Activated naive CD8-positive, alpha-beta T cell treated with anti-CD3 and anti-CD28 coated beads, Interleukin-2, amount 10 ng/mL, durations not matched to agents 7 days and 5 days (primary cell): ENCODE results near the gene LGR4. TPM values are rescaled to one million over a fixed set of nuclear protein-coding genes. Genes with fewer than 3 reads are reported as not detected.

Experiments
- ATAC-seq: fragments of 150-1000 bp; cut with Tn5 transposase; one replicate; pipeline ENCODE4 v1.10.0; 2021; ENCODE audit warnings: low read depth, moderate library complexity
- POLR2A ChIA-PET: fragments of 350-600 bp; sonication (Branson Sonifier 250); formaldehyde crosslinking; loops from one replicate; lab custom pipeline; 2021; ENCODE audit warnings: antibody characterized with exemption; lab: Charles Lee
- DNase-seq: peaks from one replicate; pipeline ENCODE4 v3.0.0; 2021
- H3K27ac Mint-ChIP-seq: one replicate; pipeline ENCODE4 v1.8.0; 2022; ENCODE audit warnings: mild to moderate bottlenecking, mixed read lengths
- H3K27me3 Mint-ChIP-seq: one replicate; pipeline ENCODE4 v1.8.0; 2022; ENCODE audit warnings: mild to moderate bottlenecking, moderate library complexity, mixed read lengths
- H3K36me3 Mint-ChIP-seq: one replicate; pipeline ENCODE4 v1.8.0; 2021; ENCODE audit warnings: mild to moderate bottlenecking, mixed read lengths
- H3K4me1 Mint-ChIP-seq: one replicate; pipeline ENCODE4 v1.8.0; 2021; ENCODE audit warnings: mixed read lengths
- H3K4me3 Mint-ChIP-seq: one replicate; pipeline ENCODE4 v1.8.0; 2022; ENCODE audit warnings: mild to moderate bottlenecking, moderate library complexity, mixed read lengths
- H3K9me3 Mint-ChIP-seq: one replicate; pipeline ENCODE4 v1.8.0; 2021; ENCODE audit warnings: mixed read lengths
- total RNA-seq, 2 experiments: library from RNA; stranded (reverse); gene quantifications; one replicate each; pipeline ENCODE4 v1.2.3, GENCODE V29; 2021

Gene LGR4
- total RNA-seq, 2 experiments from 2014 or later = 0.11 to 0.22 TPM

DNA sequence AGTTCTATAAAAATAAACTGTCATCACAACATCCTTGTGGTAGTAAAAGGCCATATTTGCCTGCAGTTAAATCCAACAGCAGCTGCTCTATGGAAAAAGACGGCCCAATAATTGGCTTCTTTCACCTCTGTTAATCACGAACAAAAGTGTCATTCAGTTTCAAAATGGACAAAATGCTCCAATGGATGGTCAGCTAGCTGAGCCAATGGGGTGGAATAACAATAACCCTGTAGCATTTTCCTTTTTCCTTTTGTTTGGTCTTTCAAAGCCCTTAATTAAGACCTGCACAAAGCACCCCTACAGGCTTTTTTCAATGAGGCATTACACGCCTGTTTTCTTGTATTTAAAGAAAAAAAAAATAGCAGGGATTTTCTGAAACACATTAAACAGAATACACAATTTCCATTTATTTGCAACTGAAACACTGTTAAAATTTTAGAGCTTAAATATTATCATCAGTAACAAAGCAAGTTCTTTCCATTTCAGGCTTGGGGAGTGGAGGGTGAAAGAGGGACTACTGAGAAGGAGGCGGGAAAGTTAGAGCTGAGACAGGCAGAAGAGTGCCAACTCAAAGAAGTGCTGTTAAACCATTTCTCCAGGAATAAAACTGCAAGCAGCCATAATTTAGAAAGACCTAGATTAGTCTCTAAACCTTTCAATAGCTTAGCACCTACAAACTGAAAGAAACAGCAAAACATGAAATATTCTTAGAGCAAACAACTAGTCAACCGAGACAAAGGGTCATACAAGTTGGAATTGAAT lies 28.7 kb downstream of the LGR4 start:
- peaks cover 6% of the 10 kb centered on the region for H3K27me3 Mint-ChIP-seq
- ATAC-seq (no peak), DNase-seq (no peak)
- no peaks in the 10 kb centered on the region for H3K9me3 Mint-ChIP-seq
- no peaks in the 10 kb centered on the region for H3K4me1 Mint-ChIP-seq
- no peak overlapping the region for H3K4me3 Mint-ChIP-seq
- H3K36me3 Mint-ChIP-seq = no peaks in the 10 kb centered on the region
- POLR2A ChIA-PET = no interaction called here
- H3K27ac Mint-ChIP-seq = no peak overlapping the region

DNA sequence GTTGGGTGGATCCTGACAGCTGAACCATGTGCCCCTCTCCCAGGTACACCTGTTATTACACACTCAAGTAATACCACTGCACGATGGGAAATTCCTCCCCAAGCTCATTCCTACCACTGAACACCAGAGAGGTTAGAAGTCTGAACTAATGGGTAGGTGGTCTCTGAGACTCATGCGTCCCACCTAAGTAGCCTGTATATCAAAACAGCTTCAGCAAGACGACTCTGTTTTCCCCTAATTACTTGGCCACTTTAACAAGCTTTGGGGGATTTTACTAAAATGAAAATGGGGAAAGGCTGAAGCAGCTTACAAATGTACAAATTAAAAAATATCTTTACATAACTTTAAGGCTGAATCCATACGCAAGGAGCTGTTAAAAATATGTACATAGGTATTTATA lies 29.4 kb downstream of the LGR4 start:
- POLR2A ChIA-PET = no interaction called here
- Mint-ChIP-seq H3K27ac (no peak overlapping the region), H3K9me3 (no peaks in the 10 kb centered on the region), H3K4me3 (no peak overlapping the region), H3K27me3 (peaks cover 6% of the 10 kb centered on the region), H3K36me3 (no peaks in the 10 kb centered on the region), H3K4me1 (no peaks in the 10 kb centered on the region)
- no peak for ATAC-seq
- DNase-seq = no peak

DNA sequence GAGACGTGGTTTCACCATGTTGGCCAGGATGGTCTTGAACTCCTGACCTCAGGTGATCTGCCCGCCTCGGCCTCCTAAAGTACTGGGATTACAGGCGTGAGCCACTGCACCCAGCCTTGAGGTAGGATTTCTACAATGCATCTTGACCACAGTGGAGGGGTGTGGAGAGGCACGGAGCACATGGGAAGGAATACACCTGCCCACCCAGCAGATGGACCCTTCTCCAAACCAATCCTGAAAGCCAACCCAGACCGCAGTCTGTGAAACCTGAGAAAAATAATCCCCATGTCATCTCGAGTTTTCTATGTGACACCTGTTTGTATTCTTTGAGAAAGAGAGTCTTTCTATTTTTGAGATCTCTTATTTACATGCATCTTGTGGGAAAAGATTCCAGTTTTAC lies 32.5 kb downstream of the LGR4 start:
- no peak overlapping the region for H3K4me3 Mint-ChIP-seq
- no peaks in the 10 kb centered on the region for H3K36me3 Mint-ChIP-seq
- ATAC-seq = no peak
- DNase-seq = no peak
- no peak overlapping the region for H3K27ac Mint-ChIP-seq
- H3K27me3 Mint-ChIP-seq = peaks cover 6% of the 10 kb centered on the region
- POLR2A ChIA-PET = no interaction called here
- H3K9me3 Mint-ChIP-seq = no peaks in the 10 kb centered on the region
- no peaks in the 10 kb centered on the region for H3K4me1 Mint-ChIP-seq

DNA sequence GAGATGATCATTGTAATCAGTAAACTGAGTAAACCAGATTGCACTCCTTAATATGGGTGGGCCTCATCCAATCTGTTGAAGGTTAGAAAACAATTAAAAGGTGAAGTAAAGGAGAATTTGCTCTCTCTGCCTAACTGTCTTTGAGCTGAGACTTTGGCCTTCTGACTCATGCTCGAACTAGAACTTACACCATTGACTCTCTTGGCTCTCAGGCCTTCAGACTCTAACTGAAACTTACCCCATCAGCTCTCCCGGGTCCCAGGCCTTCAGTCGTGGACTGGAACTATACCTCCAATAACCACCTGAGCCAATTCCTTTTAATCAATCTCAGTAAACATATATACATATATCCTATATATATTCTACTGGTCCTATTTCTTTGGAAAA lies 34.0 kb downstream of the LGR4 start:
- Mint-ChIP-seq H3K4me3 (no peak overlapping the region), H3K36me3 (no peaks in the 10 kb centered on the region), H3K9me3 (no peaks in the 10 kb centered on the region), H3K27ac (no peak overlapping the region), H3K27me3 (peaks cover 6% of the 10 kb centered on the region), H3K4me1 (no peaks in the 10 kb centered on the region)
- no peak for ATAC-seq
- DNase-seq = no peak
- POLR2A ChIA-PET = no interaction called here

DNA sequence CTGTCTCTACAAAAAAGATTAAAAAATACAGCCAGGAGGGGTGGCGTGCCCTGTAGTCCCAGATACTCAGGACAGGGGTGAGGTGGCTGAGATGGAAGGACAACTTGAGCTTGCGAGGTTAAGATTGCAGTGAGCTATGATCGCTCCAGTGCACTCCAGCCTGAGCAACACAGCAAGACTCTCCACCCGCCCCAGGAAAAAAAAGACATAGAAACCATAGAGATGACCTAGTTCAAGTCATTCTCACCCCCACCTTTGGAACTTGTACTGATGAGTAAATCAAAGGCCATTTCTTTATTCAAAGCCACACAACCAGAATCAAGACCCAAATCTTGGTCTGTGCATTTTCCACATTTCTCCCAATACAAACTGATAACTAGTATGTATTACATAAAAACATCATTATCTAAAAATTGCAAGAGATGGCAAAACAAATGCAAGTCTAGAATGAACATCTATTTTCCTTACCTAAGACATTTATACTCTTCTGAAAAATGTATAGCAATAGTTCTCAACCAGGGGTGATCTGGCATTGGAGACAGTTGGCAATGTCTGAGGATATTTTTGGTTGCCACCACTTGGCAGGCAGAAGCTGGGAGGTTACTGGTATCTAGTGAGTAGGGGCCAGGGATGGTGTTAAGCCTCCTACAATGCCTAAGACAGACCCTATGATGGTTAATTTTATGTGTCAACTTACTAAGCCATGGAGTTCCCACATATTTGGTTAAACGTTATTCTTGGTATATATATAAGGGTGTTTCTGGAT lies 34.6 kb downstream of the LGR4 start:
- no peak overlapping the region for H3K4me3 Mint-ChIP-seq
- H3K4me1 Mint-ChIP-seq = no peaks in the 10 kb centered on the region
- H3K36me3 Mint-ChIP-seq = no peaks in the 10 kb centered on the region
- no peak for ATAC-seq
- H3K9me3 Mint-ChIP-seq = no peaks in the 10 kb centered on the region
- H3K27ac Mint-ChIP-seq = no peak overlapping the region
- DNase-seq = no peak
- POLR2A ChIA-PET = no interaction called here
- peaks cover 4% of the 10 kb centered on the region for H3K27me3 Mint-ChIP-seq

DNA sequence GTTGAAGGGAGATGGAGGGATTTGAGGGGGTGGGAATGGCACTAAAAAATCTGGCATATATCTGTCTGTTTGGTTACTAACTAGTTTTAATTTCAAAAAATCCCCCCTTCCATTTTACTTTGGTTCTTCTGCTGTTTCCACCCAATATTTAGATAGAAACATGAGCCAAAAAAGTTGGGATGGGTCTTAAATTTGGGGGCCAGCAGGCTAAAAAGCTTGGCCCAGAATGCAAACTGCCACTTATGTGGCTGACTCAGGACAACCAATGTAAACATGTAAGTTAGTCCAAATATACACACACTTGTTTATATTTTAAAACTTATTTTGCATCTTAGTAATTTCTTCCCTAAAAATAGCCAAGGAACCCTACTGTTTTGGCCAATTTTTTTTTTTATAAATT lies 35.7 kb downstream of the LGR4 start:
- Mint-ChIP-seq H3K4me3 (no peak overlapping the region), H3K4me1 (no peaks in the 10 kb centered on the region), H3K27ac (no peak overlapping the region), H3K27me3 (peaks cover 3% of the 10 kb centered on the region), H3K36me3 (no peaks in the 10 kb centered on the region), H3K9me3 (no peaks in the 10 kb centered on the region)
- POLR2A ChIA-PET = no interaction called here
- DNase-seq = no peak
- no peak for ATAC-seq

DNA sequence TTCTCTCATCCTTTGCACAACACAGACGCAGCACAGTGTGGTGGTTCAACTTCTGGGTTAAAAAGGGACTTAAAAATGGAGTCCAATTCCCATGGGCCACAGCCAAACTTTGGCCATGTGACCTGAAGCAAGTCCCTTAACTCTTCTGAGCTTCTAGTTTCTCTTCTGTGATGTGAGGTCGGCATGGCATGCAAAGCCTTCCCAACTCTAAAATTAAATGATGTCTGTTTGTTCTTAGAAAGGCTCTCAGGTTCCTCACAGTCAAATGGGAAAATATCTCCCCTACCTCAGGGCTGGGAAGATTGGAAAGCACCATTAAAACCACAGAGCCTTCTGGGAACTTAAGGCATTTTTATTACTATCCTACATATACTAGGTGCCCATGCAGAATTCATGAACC lies 38.8 kb downstream of the LGR4 start:
- no peak overlapping the region for H3K4me3 Mint-ChIP-seq
- H3K27ac Mint-ChIP-seq = no peak overlapping the region
- no peaks in the 10 kb centered on the region for H3K36me3 Mint-ChIP-seq
- no peaks in the 10 kb centered on the region for H3K4me1 Mint-ChIP-seq
- ATAC-seq = no peak
- DNase-seq = no peak
- peaks cover 2% of the 10 kb centered on the region for H3K27me3 Mint-ChIP-seq
- H3K9me3 Mint-ChIP-seq = no peaks in the 10 kb centered on the region
- POLR2A ChIA-PET = no interaction called here

DNA sequence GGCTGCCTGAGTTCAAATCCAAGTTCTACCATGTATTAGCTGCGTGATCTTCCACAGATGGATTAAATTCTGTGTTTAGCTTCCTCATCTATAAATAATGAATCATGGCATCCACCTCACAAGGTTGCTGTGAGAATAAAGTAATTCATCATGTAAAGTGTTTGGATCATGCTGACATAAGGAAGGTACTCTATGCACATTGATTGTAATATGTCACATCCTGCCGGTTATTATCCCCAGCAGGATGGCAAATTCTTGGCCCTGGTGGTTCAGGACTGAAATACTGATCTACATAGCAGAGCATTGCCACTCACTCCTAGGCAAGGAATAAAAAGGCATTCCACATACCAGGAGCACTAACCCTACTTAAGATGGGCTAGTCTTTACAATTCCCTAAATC lies 40.8 kb downstream of the LGR4 start:
- no peaks in the 10 kb centered on the region for H3K4me1 Mint-ChIP-seq
- ATAC-seq (no peak), DNase-seq (no peak)
- no peak overlapping the region for H3K4me3 Mint-ChIP-seq
- H3K36me3 Mint-ChIP-seq = no peaks in the 10 kb centered on the region
- no peak overlapping the region for H3K27ac Mint-ChIP-seq
- POLR2A ChIA-PET = no interaction called here
- H3K27me3 Mint-ChIP-seq = peaks cover 2% of the 10 kb centered on the region
- no peaks in the 10 kb centered on the region for H3K9me3 Mint-ChIP-seq

DNA sequence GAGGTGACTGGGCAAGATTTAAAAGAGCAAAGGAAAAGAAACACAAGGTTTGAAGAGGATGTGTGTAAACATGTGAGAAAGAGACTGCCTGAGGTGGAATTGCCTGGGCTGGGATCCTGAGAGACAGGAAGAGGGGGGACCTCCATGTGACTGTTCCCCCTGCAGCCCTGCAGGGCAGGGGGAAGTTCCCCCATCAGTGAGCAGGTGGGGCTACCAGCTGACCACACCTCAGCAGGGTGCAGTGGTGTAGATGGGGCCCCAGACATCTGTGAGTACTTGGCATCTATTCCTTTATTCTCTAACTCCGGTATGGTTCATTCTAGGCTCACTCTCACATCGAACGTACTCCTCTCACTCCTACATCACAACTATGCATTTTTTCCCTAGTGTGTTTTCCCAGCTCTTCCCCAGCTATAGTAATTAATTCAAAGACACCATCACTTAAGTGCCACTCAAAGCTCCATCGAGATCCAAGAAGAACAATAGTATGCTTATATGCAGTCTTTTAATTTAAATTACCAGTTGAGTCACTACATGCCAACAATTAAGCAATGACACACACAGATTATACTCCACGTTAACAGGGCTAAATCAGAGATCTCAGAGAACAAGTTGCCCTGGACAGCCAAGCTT lies 42.7 kb downstream of the LGR4 start:
- no peak for DNase-seq
- ATAC-seq = no peak
- Mint-ChIP-seq H3K36me3 (no peaks in the 10 kb centered on the region), H3K27me3 (peaks cover 5% of the 10 kb centered on the region), H3K27ac (no peak overlapping the region), H3K4me1 (no peaks in the 10 kb centered on the region), H3K4me3 (no peak overlapping the region), H3K9me3 (no peaks in the 10 kb centered on the region)
- POLR2A ChIA-PET = no interaction called here

DNA sequence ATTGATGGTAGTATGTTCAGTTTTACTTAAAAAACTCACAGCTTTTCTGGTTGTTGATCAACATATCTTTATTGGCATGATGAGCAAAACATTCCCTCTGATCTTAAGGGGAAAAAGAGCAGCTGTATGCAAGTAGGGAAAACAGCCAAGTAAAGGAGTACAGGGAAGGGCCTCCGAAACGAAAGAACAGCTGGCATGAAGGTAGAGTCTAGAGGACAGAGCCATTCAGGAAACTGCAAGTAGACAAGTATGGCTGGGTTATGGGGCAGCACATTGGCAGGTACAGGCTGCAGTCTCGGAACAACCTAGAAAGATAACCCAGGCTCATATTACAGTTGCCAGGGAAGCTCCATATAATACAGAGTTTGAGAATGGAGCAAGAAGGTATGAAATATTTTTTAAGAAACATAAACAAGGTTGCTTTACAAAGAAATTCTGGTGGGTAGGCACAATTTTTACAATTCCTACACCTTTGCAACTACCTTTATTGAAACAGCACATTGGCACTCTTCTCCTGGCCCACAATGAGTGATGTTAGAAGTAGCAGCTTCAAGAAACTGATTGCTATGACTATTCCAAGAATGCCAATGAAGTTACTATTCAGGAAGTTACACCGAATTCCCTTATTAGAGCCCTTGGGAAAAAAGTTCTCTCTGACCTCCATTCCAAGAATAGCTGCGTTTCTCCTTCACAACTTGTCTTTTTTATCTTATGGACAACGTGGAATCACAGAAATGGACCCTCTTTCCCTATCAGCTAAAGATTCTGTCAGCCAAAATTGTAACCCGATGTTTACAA lies 45.2 kb downstream of the LGR4 start:
- H3K9me3 Mint-ChIP-seq = no peaks in the 10 kb centered on the region
- POLR2A ChIA-PET = no interaction called here
- no peak for ATAC-seq
- H3K36me3 Mint-ChIP-seq = no peaks in the 10 kb centered on the region
- H3K27ac Mint-ChIP-seq = no peak overlapping the region
- no peaks in the 10 kb centered on the region for H3K4me1 Mint-ChIP-seq
- no peak for DNase-seq
- H3K27me3 Mint-ChIP-seq = peaks cover 6% of the 10 kb centered on the region
- no peak overlapping the region for H3K4me3 Mint-ChIP-seq

DNA sequence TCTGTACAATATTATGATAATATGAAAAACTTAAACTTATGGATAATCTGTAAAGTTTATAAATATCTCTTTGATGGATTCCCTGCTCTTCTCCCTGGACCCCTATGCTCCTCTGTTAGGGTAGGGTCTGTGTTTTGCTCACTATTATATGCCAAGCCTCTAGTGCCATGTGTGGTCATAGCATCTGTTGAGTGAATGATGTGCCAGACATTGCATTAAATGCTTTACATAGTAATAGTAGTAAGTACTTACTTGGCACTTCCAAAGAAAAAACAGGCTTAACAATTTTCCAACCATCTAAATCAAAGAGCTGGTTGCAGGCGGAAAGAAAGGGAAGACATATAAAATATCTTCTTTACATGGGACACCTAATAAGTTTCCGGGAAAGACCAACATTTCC lies 46.8 kb downstream of the LGR4 start:
- Mint-ChIP-seq H3K27ac (no peak overlapping the region), H3K9me3 (no peaks in the 10 kb centered on the region), H3K4me1 (no peaks in the 10 kb centered on the region), H3K36me3 (no peaks in the 10 kb centered on the region), H3K4me3 (no peak overlapping the region), H3K27me3 (peaks cover 8% of the 10 kb centered on the region)
- ATAC-seq (no peak), DNase-seq (no peak)
- POLR2A ChIA-PET = no interaction called here

DNA sequence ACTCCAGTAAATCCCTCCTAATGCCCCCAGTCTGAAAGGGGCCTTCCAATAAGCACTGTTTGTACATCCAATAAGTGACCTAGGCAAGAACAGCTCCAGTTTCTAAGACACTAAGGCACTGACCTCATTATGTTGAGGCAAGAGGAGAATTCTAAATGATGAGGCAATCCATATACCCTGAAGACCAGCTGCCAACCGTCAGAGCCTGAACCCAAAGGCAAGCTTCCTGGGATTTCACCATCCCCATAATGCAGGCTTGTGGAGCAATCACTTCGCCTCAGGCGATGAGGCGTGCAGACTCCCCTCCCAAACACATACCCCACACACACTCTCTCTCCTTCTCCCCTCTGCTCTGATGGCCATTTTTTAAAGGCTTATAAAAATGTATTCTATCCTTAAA lies 49.5 kb downstream of the LGR4 start:
- Mint-ChIP-seq H3K4me3 (no peak overlapping the region), H3K27me3 (peaks cover 8% of the 10 kb centered on the region), H3K27ac (no peak overlapping the region), H3K36me3 (no peaks in the 10 kb centered on the region), H3K9me3 (no peaks in the 10 kb centered on the region), H3K4me1 (no peaks in the 10 kb centered on the region)
- DNase-seq = no peak
- POLR2A ChIA-PET = no interaction called here
- ATAC-seq = no peak

DNA sequence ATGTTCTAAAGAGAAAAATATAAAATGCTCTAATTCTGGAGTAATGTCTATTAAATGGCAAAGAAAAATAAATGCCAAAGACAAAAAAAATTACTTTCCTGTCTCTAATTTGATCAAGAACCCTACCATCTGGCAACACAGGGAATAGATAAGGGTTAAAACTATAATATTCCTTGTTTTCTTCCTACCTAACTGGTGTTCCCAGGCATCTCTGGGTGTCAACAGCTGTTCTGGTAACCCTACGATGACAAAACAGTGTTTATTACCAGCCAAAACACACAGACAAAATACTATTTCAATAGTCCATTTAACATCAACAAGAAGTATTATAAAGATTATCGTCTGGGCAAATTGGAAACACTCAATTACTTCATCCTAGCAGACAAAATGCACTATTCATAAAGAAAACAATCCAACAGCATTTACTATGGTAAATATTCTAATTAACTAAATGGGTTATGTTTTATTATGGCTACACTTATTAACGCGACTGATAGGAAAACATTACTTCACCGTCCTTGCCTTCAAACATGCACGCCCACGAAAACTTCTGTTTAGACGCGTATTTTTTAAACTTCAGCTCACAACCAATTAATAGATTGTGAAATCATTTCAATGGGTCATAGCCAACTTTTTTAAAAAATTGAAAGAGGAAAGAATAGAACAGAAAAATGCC lies 50.6 kb downstream of the LGR4 start:
- no peaks in the 10 kb centered on the region for H3K36me3 Mint-ChIP-seq
- POLR2A ChIA-PET = no interaction called here
- no peak overlapping the region for H3K4me3 Mint-ChIP-seq
- H3K9me3 Mint-ChIP-seq = no peaks in the 10 kb centered on the region
- no peak overlapping the region for H3K27ac Mint-ChIP-seq
- no peak for ATAC-seq
- DNase-seq = no peak
- H3K27me3 Mint-ChIP-seq = peaks cover 13% of the 10 kb centered on the region
- no peaks in the 10 kb centered on the region for H3K4me1 Mint-ChIP-seq
